Progenitor cell of endocrine pancreas (in vitro differentiated cells): ENCODE measurements around the gene HMGXB3. TPM values are rescaled to one million over a fixed set of nuclear protein-coding genes. Genes with fewer than 3 reads are reported as not detected.

Experiments used
- total RNA-seq: library from RNA; stranded (reverse); gene quantifications from 2 replicates; pipeline ENCODE4 v1.2.1, GENCODE V29; 2021

The HMGXB3 gene
- total RNA-seq, 1 donor from 2014 or later: 39.9 TPM

Other genes starting within 250 kb of the HMGXB3 start
- gene PDE6A, start 55.9 kb upstream of the HMGXB3 start, total RNA-seq: 0.07 TPM in 1 of 2 replicates, not detected in the other
- gene SLC26A2, start 40.0 kb upstream of the HMGXB3 start, total RNA-seq: 11.7 and 12.6 TPM in 2 replicates
- 3.8 and 4.2 TPM in 2 replicates for gene TIGD6, start 85 bp upstream of the HMGXB3 start, total RNA-seq
- not detected in 2 replicates for gene CSF1R, start 85.8 kb downstream of the HMGXB3 start, total RNA-seq
- 1.2 and 2.3 TPM in 2 replicates for gene PDGFRB, start 155.1 kb downstream of the HMGXB3 start, total RNA-seq
- 0.31 and 0.43 TPM in 2 replicates for gene CDX1, start 166.0 kb downstream of the HMGXB3 start, total RNA-seq
- gene SLC6A7, start 189.3 kb downstream of the HMGXB3 start, total RNA-seq: not detected in 2 replicates